NCI-H2107 treated with DMSO at 0.1 percent for 48 hours (cell line): ENCODE results near the gene ATOH8.

Experiments used
- DNase-seq: peaks from one replicate; lab custom pipeline; 2025; ENCODE audit not compliant: unreplicated experiment; lab: John Stamatoyannopoulos, UW

Gene ATOH8

DNA sequence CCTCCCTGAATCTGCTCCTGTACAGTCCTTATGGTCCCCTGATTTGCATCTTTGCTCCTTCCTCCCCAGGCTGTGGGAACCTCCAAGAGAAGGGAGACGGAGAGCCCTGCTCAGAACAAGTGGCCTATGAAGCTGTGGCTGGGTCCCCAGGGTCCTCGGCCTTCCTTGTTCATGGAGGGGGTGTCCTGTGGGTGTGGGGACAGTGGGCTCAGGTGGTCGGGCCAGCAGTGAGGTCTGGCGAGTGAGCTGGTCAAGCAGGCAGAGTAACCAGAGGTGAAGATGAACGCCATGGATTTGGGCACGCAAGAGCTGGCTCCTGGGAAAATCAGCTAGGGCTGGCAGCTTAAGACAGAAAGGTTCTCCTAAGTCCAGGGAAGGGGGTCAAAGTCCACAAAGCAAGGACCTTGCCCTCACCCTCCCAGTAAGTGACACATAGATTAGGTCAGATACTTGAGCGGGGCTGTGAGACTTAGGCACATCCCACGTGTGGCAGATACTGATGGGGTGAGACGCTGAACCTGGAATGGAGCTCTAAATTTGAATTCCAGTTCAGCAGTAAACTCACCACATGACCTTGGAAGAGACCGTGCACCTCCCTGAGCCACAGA, 34.8 kb upstream of the ATOH8 start:
- no peak for DNase-seq

DNA sequence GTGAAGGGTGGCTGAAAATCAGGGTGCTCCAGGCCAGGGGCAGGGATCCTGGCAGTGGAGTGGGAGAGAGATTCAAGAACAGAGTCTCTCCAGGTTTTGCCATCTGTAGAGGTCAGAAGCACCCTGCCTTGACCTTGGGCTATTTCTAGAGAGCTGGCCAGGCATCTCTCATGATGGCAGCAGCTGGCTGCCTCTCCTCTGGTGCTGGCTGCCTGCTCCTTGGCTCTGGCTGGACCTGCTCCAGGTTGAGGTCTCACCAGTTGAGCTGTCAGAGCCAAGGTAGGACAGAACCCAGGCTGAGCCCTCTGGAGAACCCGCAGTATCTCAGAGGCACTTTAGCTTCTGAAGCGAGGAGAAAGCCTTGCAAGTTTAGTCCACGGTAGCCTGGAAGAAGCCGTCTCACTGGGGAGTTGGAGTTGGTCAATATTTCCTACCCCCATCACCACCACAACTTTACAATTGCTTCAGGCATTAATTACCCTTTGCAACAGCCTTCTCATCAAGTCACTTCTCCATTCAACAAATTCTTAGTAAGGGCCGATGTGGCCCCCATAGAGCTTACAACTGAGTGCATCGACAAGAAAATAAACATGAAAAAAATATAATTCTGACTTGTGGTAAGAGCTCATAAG, 34.1 kb upstream of the ATOH8 start:
- no peak for DNase-seq

DNA sequence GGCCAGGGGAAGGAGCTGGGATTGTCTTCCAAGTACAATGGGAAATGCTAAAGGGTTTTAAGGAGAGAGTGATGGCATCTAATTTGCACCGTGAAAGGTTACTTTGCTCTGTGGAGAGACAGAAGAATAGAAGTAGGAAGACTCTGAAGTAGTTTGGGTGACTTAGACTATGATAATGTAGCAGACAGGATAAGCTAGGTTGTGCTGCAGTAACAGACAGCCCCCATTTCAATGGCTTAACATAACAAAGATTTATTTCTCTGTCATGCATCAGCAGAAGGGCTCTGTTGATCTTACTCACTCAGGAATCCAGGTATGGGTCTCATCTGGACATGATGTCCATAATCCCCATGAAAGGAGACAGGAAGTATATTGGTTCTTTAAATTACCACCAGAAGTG, 33.3 kb upstream of the ATOH8 start:
- DNase-seq: no peak

DNA sequence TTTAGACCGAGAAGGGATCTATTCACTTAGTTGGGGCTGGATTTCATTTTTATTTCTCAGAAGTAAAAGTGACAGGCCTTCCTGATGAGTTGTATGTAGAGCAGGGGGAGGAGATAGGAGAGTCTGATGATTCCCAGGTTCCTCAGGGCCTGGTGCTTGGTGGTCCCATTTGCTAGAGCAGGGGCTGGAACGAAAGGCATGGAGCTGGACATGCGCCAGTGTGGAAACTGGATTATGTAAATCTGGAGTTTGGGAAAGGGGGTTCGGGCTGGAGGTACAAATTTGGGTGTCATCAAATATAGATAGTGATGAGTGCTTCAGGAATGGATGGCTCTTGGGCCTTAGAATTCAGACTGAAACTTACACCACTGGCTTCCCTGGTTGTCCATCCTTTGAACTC, 32.1 kb upstream of the ATOH8 start:
- DNase-seq: no peak

DNA sequence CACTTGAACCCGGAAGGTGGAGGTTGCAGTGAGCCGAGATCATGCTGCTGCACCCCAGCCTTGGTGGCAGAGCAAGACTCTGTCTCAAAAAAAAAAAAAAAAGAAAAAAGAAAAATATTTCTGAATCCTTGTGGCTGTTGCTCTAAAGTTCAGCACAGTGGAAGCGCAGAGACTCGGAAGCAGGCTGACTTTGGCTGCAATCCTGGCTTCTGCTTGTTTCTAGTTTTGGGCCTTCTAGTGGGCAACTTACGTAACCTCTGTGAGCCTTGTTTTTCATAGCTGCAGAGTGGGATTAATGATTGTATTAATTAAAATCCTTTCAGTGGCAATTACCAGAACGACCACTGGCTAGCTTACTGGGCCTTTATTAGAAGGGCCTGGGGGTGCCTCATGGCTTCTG, 31.3 kb upstream of the ATOH8 start:
- no peak for DNase-seq

DNA sequence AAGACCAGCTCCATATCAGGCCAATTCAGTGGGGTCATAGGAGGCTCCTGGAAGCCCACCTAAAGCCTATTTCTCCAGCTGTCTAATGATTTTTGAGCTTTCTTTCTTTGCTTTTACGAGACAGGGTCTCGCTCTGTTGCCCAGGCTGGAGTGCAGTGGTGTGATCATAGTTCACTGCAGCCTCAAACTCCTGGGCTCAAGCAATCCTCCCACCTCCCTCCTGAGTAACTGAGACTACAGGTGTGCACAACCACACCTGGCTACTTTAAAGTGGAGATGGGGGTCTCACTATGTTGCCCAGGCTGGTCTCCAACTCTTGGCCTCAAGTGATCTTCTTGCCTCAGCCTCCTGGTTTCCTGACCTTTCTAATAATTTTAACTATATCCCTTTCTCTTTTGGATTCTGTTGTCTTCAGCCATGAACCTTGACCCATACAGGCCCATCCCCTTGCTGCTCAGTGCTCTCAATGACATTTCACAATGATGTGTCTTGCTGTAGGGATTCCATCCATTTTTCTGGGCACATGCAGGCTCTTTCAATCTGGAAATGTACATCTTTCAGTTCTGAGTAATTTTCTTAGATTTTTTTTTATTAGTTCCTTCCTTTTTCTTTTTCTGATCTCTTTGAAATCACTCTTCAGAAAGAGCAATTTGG, 30.0 kb upstream of the ATOH8 start:
- DNase-seq: no peak

DNA sequence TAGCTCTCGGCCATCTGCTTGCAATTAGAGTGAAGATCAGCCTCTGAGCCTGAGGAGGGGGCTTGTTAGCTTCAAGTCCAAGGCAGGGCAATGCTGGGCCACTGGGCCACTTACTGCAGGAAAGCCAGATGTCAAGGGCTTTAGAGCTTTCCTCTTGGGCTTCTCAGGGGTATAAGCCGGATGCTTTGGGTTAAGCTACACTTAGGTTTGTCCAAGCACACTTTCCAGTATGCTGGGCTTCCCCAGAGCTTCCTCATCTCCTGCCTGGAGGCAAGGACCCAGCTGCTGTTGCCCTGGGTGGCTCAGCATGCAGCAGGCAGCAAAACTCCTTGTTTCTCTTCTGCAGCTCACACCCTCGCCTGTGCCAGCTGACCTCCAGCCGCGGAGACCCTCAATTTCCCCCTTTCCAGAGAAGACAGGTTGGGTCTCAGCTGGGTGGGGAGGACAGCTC, 29.0 kb upstream of the ATOH8 start:
- DNase-seq: no peak

DNA sequence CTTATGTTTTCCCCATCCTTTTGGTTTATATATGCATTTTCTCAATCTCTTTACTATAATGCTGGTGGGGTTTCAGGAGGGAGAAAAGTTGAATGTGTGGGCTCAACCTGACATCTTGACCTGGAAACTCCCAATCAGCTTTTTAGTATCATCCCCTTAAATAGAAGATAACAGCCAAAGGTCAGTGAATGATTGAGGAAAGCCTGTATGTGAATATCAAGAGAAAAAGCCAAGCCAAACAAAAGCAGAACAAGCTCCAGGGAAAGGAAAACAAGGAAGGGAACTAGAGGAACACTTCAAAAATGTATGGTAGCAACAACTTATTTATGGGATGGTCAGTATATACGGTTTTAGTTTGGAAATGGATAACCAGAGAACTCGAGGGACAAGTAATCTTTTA, 28.3 kb upstream of the ATOH8 start:
- no peak for DNase-seq

DNA sequence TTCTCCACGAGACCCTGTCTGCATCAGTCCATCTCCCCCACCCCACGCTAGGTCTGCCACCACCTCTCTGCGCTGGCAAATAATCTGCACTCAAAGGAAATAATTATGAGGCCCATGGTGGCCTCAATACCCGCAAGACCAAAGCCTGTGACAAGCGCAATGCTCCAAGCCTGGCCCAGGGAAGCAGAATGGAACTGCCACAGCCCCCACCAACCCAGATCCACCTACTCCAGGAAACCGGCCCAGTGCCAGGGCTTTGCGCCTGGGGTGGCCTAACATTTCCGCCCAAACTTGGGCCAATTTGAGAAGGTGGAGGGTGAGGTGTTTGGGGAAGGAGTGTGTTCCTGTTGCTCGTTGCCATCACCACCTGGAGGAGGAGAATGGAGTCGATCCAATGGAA, 26.0 kb upstream of the ATOH8 start:
- DNase-seq: no peak

DNA sequence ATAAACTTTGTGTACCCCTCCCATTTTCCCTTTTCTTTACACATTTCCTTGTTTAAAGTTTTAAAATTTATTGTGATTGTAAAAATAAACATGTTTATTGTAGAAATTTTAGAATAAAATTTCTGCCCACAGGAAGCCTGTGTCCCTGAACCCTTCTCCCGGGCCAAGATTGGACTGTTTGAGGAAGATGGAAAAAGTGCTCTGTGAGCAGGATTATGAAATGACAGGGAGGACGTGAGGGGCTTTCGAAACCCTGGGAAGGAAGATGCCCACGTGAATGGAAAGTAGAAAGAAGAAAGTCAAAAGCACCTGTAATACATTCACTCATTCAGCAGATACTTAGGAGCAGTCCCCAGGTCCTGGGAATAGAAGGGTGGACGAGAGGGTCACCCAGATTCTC, 25.4 kb upstream of the ATOH8 start:
- no peak for DNase-seq

DNA sequence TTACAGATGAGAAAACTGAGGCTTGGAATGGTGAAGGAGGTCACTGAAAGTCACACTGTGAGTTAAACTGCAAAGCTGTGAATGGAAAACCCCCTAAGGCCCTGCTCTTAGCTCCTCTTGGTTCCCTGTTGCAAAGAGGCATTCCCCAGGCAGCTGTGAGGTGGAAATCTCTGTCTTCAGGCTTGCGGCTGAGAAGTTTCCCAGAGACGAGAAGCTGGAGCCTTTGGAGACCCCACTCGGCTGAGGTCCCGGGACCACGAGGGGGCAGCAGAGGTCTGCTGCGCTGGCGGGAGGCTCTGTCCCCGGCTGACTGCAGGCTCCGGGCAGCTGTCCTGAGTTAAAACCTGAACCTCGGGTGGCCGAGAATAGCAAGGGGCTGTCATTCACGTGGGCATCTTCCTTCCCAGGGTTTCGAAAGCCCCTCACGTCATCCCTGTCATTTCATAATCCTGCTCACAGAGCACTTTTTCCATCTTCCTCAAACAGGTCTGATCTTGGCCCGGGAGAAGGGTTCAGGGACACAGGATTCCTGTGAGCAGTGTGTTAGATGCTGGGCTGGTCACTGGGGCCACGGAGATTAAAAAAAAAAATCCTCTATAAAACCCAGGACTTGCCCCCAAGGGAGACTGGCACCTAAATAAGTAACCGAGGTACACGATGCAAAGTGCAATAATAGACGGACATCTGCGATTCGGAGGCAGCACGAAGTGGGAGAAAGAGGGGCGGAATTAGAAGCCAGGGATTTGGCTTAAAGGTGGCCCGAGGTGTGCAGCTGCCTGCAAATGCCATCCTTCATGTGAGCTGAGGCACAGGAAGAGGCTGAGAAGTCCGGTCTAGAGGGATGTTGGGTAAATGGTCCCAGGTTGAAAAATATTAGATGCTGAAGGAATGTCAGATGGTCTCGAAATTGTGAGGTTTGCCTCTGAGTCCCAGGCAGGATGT, 24.6 kb upstream of the ATOH8 start:
- peak; percentile 30 for DNase-seq

DNA sequence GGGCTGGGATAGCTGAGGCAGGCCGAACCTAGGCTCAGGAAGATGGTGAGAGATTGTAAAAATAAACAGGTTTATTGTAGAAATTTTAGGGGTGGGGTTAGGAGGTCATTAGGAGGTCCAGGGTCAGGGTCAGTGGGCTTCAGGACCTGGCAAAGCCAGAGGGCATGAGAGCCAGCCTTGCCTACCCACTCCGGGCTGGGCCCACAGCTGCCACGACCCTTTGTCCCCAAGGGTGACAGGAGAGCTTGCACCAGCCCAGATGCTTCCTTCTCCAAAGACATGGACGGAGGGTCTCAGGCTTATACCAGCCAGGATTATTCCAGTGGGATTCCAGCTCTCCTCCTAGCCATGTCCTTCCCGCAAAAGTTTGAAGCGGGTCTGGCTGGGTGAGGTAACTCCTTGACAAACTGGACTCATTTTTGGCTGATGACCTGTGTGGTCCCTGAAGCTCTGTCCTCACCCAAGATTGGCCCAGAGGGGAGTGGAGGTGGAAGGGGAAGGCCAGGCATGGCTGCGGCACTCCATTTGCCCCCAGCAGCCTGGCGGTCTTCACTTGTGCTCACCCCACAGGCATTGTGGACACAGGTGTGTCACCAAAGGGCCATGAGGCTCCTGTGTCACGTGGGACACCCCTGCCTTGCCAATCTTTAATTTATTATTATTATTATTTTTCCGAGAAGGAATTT, 23.8 kb upstream of the ATOH8 start:
- DNase-seq: no peak

DNA sequence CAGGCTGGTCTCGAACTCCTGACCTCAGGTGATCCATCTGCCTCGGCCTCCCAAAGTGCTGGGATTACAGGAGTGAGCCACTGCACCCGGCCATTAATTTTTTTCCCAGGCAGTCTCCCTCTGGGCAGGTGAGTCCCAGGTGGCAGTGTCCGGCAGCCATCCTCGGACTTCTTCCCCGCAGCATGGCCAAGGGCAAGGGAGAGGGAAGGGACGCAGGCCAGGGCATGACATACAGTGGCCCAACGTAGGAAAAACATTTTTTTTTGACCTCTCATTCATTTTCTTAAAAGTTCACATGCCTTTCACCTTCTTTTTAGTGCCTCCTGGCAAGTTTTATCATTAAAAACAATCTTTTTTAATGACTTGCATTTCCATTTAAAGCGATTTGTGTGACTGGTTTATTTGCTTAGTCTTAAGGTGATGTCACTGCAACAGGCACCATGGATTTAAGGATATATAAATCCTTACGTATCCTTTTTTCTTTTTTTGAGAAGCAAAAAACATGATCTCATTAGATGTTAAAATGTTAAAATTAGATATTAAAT, 23.0 kb upstream of the ATOH8 start:
- DNase-seq: no peak

DNA sequence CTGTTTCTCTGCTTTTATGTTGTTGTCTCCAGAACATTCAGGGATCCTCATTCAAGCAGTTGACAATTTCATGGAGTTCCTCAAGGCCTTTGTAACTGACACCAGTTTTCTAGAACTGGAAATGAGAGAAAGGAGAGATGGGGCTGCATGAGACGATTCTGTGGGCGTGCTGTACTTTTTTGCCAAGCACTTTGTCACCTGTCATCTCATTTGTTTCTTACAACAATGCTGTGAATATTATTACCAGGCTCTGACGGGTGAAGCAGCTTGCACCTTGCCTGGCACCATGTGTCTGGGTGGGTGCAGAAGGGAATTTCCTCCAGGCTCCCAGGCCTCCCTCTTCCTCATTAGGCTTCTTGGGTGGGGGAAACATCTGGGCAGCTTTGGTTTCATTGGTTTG, 22.2 kb upstream of the ATOH8 start:
- DNase-seq: no peak

DNA sequence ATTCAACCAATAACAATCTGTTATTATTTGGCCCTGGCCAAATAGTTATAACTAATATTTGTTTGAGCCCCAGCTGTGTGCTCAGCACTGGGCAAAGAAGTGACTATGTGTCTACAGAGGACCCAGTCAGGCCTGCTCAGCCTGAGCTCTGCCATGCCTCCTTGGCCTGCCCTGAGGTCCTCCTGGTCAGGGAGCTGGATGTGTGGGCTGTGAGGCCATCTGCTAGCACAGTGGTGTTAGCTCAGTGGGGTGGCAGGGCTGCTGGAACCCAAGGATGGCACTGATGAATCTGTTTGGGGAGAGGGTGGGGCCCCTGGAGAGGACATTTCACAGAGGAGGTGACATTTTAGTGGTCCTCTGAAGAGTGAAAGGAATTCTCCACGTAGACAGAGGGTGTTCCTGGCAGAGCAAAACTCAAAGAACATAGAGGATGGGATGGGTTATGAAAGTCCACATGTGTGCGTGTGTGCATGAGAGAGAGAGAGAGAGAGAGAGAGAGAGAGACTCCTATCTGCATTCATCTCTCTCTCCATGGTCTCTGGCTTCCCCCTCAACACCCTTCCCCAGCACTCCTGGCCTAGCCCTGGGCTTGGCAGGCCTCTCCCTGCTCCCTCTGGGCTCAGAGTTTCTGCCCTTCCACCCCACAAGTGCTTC, 21.2 kb upstream of the ATOH8 start:
- no peak for DNase-seq

DNA sequence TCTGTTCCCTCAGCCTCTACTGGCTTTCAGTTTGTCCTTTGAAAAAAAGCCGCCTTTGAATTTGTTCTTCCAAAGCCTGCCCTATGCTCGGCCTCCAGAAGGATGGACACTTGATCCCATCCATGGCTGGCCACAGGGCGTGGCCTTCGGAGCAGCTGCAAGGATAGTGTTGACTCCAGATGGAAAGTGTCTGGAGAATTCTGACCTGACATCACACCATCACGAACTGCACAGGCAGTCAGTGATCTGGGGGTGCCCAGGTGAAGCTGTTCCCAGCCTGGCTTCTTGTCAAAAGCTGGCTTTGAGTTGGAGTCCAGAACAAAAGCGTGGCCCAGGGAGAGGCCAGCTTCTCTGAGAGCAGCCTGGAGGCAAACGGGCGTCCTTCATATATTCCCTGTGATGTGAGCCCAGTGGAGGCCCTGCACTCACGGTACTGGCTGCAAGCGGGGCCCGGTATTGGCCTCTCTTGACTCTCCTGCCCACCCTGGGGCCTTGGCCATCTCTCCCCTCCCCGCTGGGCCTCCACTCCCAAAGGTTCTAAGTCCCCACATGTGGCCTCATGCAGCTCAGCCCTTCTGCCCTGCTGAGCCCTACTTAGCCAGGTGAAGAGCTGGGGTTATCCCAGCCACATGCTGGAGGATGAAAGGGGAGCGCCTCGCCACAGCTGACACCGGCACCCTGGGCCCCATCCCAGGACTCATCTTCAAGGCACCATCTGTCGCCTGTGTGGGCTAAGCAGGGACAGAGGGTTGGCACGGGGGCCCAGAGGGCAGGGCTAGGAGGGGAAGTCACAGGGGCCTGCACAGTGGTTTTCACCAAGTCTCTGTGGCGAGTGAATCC, 20.4 kb upstream of the ATOH8 start:
- no peak for DNase-seq

DNA sequence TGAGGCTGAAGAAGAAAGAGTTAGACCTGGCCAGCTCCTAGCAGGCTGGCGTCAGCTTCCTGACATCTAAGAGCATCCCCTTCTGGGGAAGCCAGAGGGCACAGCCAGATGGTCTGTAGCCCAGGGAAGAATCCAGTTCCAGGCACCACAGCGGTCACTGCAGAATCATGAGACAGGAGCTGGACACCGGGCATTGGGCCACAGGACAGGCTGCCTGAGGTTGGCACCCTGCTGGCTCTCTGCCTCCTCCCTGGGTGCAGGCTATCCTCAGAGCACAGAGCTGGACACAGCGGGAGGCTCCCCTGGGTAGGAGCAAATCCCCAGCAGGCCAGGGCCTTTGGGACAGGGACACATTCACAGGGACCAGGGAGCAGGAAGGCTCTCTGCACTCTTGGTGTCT, 19.8 kb upstream of the ATOH8 start:
- no peak for DNase-seq

DNA sequence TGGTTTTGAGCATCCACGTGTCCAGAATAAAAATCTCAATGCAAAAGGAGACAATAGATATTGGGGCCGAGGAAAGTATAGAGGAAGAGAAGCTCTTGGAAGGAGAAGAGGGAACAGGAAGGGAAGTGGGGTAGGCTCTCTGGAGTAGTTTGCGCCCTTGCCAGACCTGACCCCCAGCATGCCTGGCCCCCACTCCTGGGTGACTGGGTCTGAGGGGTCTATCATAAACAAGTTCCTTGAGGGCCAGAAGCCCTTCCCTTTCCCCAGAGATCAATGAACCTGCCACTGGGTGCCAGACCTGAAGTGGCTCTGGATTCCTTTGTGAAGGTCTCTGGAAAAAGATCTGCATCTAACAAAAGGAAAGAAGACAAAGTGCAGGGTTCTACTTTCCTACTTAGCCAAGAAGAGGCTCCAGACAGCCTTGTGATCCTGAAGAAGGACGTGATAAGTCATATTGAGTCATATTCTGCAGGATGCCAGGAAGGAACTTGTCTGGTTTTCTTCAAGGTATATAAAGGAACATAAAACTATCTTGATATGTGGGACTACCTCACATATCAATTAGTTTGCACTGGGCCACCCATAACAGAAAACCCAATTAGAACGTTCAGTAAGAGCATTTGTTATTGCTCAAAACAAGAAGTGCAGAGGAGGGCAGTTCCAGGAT, 18.7 kb upstream of the ATOH8 start:
- DNase-seq: no peak

DNA sequence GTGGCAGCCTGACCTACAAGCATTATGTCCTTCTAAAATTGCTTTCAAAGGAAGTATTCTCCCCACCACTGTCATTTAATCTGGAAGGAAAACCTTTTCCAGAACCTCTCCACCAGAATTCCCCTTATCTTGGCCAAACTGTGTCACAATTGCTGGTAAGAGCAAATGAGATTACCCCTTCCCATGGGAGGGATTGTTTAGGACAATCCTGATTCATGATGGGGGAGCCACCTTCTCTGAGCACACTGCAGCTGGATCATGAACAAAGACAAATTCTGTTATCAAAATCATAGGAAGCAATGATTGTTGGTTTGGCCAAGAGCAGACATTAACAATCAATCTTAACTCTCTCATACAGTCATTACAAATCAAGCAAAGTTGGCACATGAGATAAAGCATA, 18.1 kb upstream of the ATOH8 start:
- DNase-seq: no peak
